GM19372 (cell line): ENCODE results near the gene RCOR1.
"Not testable (repeated sequence)": the region's sequence is repeated elsewhere in the genome, so short reads cannot be mapped to it uniquely, and the experiment has no call there.

ENCODE experiments used
- ATAC-seq: cut with Tn5 transposase; IDR thresholded peaks from one replicate; pipeline ENCODE4 v1.9.1; 2021; ENCODE audit warnings: mild to moderate bottlenecking, low read depth, moderate library complexity; ENCODE audit not compliant: unreplicated experiment

Gene RCOR1

DNA sequence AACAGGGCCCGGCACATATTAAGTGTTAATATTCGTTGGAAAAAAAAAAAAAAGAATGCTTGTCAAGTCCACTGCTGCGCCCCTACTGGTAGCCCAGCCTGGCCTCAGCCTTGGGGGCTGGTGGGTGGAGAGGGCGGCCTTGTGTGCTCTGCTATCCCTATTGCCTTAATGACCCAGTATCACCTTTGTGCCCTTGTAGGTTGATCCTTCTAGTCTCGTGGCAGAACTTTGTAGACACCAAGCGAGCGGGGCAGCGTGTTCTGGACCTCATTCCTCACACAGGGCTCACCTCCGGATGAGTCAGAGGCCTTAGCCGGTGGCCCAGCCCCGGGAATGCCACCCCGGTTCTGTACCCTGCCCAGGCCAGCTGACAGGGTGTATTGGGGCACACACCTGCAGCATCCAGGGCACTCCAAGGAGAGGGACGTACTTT lies 1.8 kb upstream of the RCOR1 start:
- ATAC-seq: no peak

DNA sequence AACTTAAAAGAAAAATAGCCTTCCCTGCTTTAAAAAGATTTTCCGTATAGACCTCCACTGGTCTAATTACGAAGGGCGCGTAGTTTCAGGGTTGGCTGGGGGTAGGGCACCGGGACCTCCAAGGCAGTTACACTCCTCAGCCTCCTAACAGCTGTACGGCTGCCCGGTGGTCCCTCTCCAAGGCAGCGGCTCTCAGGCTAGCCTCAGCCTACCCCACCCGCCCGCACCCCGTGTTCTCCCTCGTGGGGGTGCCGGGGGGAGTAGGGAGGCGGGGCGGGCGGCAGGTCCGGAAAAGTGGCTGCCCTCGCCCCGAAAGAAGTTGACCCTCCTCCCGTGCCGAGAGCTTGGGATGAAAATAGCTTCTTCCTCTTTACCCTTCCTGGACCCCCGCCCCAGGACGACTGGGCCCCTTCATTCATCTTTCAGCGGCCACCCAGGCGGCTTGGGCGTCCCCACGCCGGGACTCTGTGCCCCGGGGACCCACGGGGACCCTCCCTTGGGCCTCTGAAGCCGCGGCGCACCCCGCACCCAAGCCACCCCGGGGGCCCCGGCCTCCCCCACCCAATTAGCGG lies 991 bp upstream of the RCOR1 start:
- no peak for ATAC-seq

DNA sequence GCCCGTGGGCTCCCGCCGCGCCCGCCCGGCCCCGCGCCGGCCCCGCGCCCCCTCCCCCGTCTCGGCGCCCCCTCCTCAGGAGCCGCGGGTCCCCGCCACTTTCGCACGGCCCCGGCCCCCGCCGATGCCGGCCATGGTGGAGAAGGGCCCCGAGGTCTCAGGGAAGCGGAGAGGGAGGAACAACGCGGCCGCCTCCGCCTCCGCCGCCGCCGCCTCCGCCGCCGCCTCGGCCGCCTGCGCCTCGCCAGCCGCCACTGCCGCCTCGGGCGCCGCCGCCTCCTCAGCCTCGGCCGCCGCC lies 263 bp downstream of the RCOR1 start:
- no peak for ATAC-seq

DNA sequence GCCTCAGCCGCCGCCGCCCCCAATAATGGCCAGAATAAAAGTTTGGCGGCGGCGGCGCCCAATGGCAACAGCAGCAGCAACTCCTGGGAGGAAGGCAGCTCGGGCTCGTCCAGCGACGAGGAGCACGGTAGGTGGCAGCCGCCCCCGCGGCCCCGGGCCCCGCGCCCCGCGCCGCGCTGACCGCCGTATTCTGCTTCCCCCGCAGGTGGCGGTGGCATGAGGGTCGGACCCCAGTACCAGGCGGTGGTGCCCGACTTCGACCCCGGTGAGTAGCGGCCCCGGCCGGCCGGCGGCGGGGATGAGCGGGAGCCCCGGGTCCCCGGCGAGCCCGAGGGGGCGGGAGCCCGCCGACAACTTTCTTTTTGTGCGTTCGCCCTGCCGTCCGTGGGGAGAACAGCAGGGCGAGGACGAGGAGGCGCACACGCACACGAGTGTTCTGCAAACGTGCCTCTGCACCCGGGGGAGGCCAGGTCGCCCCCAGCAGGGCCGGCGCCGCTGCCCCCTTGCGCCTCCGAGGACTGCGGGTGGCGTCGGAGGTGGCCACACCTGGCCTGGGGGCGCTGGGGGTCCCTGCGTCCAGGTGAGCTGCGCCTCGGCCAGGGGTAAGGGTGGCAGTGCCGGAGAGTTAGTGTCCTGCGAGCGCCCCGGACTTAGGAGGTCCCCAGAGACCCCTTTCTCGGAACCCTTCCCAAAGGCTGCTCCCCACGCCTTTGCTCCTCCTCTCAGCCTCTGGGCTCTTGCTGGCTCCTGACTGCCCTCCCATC lies 794 bp downstream of the RCOR1 start:
- ATAC-seq: peak; percentile 4

DNA sequence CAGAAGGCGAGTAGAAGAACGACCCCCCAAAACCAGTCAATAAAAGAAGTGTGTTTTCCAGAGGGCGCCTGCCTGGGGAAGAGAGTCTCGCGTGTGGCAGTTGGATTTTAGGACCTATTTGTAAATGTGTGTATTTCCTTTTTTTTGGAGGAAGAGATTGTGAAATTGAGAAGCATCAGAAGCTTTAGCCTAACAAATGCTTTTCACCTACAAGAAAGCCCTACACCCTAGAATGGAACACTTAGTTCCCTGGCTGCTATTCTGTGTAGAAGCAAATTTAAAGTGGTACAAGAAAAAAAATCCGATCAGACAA lies 1.3 kb downstream of the RCOR1 start:
- no peak for ATAC-seq

- no peak for ATAC-seq
Measured at GRCh38 chr14:102594514-102595175, 2.2 kb downstream of the RCOR1 start.

GRCh38 chr14:102601378-102601925 lies 9.0 kb downstream of the RCOR1 start:
- no peak for ATAC-seq

DNA sequence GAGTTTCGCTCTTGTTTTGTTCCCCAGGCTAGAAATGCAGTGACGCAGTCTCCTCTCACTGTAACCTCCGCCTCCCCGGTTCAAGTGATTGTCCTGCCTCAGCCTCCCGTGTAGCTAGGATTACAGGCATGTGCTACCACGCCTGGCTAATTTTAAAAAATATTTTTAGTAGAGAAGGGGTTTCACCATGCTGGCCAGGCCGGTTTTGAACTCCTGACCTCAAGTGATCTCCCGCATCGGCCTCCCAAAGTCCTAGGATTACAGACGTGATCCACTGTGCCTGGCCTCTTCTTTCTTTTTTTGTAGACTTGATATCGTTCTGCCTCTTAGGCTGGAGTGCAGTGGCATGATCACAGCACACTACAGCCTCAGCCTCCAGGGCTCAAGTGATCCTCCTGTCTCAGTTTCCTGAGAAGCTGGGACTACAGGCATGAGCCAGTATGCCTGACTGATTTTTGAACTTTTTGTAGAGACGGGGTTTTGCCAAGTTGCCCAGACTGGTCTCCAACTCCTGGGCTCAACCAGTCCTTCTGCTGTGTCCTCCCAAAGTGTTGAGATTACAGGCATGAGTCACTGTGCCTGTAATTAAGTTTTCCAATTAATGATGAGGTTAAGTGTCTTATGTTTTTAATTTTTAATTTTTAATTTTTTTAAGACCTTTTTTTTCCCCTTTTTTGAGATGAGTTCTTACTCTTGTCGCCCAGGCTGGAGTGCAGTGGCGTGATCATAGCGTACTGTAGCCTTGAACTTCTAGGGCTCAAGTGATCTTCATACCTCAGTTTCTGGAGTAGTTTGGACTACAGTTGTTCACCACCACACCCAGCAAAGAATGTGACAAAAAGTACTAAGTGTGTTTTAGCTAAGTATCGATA lies 10.2 kb downstream of the RCOR1 start:
- no peak for ATAC-seq

- ATAC-seq: no peak
Measured at GRCh38 chr14:102603293-102603907, 11.0 kb downstream of the RCOR1 start.

DNA sequence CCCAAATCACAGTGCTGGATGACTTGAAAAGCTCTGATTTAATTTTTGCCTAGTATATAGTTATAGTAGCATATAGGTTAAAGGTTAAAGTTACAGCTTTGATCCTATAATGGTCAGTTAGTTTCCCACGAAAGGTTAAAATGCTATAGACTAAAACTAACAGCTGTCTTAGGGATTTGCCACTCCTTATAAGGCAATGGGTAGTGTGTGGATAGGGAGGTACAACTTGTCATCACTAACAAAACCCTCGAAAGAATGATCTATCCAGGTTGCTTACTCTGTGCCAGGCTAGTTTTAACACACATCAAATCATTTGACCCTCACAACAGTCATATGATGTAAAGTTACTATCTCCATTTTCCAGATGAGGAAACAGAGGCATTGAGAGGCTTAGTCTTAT lies 11.7 kb downstream of the RCOR1 start:
- ATAC-seq: no peak

- ATAC-seq: no peak
Measured at GRCh38 chr14:102605029-102605428, 12.6 kb downstream of the RCOR1 start.

- peak; percentile 56 for ATAC-seq
Measured at GRCh38 chr14:102606296-102606695, 13.8 kb downstream of the RCOR1 start.

DNA sequence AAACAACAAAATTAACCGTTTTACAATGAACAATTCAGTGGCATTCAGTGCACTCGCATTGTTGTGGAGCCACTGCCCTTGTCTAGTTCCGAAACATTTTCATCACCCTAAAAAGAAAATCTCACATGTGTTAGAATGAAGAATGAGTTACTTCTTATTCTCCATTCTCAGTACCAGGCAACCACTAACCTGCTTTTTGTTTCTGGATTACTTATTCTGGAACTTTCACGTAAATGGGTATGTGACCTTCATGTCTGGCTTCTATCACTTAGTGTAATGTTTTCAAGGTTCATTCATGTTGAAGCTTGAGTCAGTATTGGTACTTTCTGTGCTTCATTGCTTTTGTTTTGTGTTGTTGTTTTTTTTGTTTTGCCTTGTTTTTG lies 15.6 kb downstream of the RCOR1 start:
- ATAC-seq: no peak

GRCh38 chr14:102610968-102611811 lies 18.7 kb downstream of the RCOR1 start:
- no peak for ATAC-seq

DNA sequence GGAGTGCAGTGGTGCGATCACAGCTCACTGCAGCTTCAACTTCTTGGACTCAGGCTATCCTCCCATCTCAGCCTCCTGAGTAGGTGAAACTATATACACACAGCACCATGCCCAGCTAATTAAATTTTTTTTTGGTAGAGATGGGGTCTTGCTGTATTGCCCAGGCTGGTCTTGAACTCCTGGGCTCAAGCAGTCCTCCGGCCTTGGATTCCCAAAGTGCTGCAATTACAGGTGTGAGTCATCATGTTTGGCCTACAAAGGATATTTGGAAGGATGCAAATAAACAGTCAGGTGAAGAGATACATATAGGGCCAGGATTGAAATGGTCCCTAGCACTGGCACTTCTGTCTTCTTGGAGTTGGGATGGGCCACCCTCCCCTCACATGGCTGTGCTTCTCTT lies 23.9 kb downstream of the RCOR1 start:
- ATAC-seq: no peak

- no peak for ATAC-seq
Measured at GRCh38 chr14:102616799-102617198, 24.4 kb downstream of the RCOR1 start.

- ATAC-seq: not testable (repeated sequence)
Measured at GRCh38 chr14:102619012-102619411, 26.6 kb downstream of the RCOR1 start.

GRCh38 chr14:102620413-102620812 lies 28.0 kb downstream of the RCOR1 start:
- ATAC-seq: no peak

GRCh38 chr14:102622262-102622885 lies 29.9 kb downstream of the RCOR1 start:
- no peak for ATAC-seq
